ENCODE measurements around the gene NUTM1. TPM values are rescaled to one million over a fixed set of nuclear protein-coding genes. Genes with fewer than 3 reads are reported as not detected.

NUTM1 gene
- total RNA-seq, 4 donors from 2014 or later: 0.10 TPM; not detected in 3

DNA sequence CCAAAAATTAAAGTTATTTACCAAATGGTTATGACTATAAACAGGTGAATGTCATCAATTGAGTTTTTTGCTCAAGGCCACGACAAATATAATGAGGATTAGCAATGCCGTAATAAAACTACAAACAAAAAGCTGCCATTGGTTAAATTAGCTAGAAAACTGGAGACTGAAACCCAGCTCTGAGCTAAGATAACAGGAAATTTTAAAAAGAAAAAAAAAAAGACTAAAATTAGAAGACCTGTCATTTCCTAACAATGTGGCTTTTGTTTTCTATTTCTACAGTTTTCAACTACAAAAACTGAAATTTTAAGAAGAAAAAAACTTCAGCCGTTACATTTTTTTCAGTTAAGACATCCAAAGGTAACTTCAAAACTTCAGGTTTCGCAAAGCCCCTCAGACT, 15.2 kb upstream of the NUTM1 start:
- H3K27ac ChIP-seq: no peak overlapping the region
- TF ChIP-seq POLR2A (IDR thresholded peaks at IDR 0.05) (no peak), POLR2AphosphoS5 (IDR thresholded peaks at IDR 0.05) (no peak)
- no peaks in the 10 kb centered on the region for H3K9me3 ChIP-seq

DNA sequence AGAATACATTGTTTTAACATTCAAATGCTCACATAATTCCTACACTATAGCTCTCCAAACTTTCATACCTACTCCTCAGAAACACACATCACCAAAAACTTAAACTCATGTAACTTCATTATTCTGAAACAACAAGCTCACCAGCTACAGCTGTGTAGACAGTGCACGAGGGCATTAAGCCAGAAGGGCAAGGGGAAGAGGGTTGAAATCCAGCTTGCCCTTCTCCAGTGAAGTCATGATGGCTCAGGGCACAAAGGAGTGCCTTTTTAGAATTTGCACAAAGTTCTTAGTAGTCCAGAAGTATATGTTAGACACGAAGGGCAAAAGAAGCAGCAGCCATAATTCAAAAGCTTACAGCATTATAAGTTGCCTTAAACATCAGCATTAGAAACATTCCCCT, 14.1 kb upstream of the NUTM1 start:
- WGBS: 64% methylated on average over 2 of the region's 2 CpGs
- DNase-seq (ENCODE audit: low spot score in 2 of 2): no peak
- Histone ChIP-seq H3K4me3 (no peak overlapping the region), H3K9me3 (no peaks in the 10 kb centered on the region), H3K27ac (no peak overlapping the region), H3K36me3 (no peaks in the 10 kb centered on the region), H3K27me3 (no peaks in the 10 kb centered on the region), H3K4me1 (no peaks in the 10 kb centered on the region)
- TF ChIP-seq POLR2A (IDR thresholded peaks at IDR 0.05) (no peak), POLR2AphosphoS5 (IDR thresholded peaks at IDR 0.05) (no peak), EP300 (IDR thresholded peaks at IDR 0.05) (no peak)
- TF ChIP-seq, protein P1, sequence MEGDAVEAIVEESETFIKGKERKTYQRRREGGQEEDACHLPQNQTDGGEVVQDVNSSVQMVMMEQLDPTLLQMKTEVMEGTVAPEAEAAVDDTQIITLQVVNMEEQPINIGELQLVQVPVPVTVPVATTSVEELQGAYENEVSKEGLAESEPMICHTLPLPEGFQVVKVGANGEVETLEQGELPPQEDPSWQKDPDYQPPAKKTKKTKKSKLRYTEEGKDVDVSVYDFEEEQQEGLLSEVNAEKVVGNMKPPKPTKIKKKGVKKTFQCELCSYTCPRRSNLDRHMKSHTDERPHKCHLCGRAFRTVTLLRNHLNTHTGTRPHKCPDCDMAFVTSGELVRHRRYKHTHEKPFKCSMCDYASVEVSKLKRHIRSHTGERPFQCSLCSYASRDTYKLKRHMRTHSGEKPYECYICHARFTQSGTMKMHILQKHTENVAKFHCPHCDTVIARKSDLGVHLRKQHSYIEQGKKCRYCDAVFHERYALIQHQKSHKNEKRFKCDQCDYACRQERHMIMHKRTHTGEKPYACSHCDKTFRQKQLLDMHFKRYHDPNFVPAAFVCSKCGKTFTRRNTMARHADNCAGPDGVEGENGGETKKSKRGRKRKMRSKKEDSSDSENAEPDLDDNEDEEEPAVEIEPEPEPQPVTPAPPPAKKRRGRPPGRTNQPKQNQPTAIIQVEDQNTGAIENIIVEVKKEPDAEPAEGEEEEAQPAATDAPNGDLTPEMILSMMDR (IDR thresholded peaks at IDR 0.05): no peak

More for the DNA sequence above, 15.2 kb upstream of the NUTM1 start:
- no peak overlapping the region for H3K4me3 ChIP-seq
- DNase-seq (ENCODE audit: low spot score in 2 of 2): no peak
- no peaks in the 10 kb centered on the region for H3K27me3 ChIP-seq
- 84% methylated on average over 4 of the region's 4 CpGs for WGBS
- H3K4me1 ChIP-seq: no peaks in the 10 kb centered on the region
- no peaks in the 10 kb centered on the region for H3K36me3 ChIP-seq

DNA sequence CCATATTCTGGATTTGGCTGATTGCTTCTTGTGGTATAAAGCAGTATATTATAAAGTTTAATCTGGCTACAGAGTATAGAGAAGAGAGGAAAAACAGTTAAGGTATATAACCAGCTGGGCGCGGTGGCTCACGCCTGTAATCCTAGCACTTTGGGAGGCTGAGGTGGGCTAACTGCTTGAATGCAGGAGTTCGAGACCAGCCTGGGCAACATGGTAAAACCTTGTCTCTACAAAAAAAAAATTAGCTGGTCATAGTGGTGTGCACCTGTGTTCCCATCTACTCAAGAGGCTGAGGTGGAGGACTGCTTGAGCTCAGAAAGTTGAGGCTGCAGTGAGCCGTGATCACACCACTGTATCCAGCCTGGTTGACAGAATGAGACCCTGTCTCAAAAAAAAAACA, 12.8 kb upstream of the NUTM1 start:
- Histone ChIP-seq H3K36me3 (no peaks in the 10 kb centered on the region), H3K27ac (no peak overlapping the region), H3K27me3 (no peaks in the 10 kb centered on the region), H3K9me3 (no peaks in the 10 kb centered on the region), H3K4me1 (peaks cover 7% of the 10 kb centered on the region), H3K4me3 (no peak overlapping the region)
- DNase-seq (ENCODE audit: low spot score in 2 of 2): no peak
- TF ChIP-seq POLR2AphosphoS5 (IDR thresholded peaks at IDR 0.05) (no peak), POLR2A (IDR thresholded peaks at IDR 0.05) (no peak)
- WGBS: 94% methylated on average over 5 of the region's 5 CpGs

GRCh38 chr15:34331809-34332208, 11.3 kb upstream of the NUTM1 start:
- Histone ChIP-seq H3K27me3 (no peaks in the 10 kb centered on the region), H3K27ac (no peak overlapping the region), H3K9me3 (no peaks in the 10 kb centered on the region), H3K4me3 (no peak overlapping the region), H3K36me3 (no peaks in the 10 kb centered on the region), H3K4me1 (peaks cover 20% of the 10 kb centered on the region)
- no peak for DNase-seq (ENCODE audit: low spot score in 2 of 2)
- WGBS: 69% methylated on average over 2 of the region's 2 CpGs
- TF ChIP-seq, protein P1 (IDR thresholded peaks at IDR 0.05): no peak
- TF ChIP-seq POLR2A (IDR thresholded peaks at IDR 0.05) (no peak), EP300 (IDR thresholded peaks at IDR 0.05) (no peak), POLR2AphosphoS5 (IDR thresholded peaks at IDR 0.05) (no peak)

- Histone ChIP-seq H3K4me1 (peaks cover 25% of the 10 kb centered on the region), H3K36me3 (no peaks in the 10 kb centered on the region), H3K27ac (no peak overlapping the region), H3K27me3 (no peaks in the 10 kb centered on the region), H3K4me3 (no peak overlapping the region), H3K9me3 (no peaks in the 10 kb centered on the region)
- no peak for DNase-seq (ENCODE audit: low spot score in 2 of 2)
- 98% methylated on average over 6 of the region's 6 CpGs for WGBS
- TF ChIP-seq, protein P1 (IDR thresholded peaks at IDR 0.05): no peak
- TF ChIP-seq EP300 (IDR thresholded peaks at IDR 0.05) (no peak), POLR2AphosphoS5 (IDR thresholded peaks at IDR 0.05) (no peak), POLR2A (IDR thresholded peaks at IDR 0.05) (no peak)
These were observed 10.5 kb upstream of the NUTM1 start for GRCh38 chr15:34332553-34333120.

DNA sequence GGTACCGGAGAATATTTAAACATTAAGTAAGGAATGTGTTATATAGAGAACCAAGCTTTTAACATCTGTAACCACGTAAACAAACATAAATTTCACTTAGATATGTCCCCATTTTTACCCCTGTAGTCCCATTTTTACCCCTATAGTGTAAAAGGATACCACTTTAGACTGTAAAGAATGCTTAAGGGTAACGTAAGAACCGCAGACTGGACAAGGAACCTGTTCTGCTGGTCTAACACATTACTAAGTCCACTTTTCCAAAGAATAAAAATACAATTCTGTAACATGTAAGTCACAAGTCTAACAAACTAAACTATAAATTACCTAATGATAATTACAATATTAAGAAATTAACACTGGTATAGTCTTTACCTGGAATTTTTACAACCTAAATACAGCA, 8.4 kb upstream of the NUTM1 start:
- Histone ChIP-seq H3K27me3 (no peaks in the 10 kb centered on the region), H3K4me1 (peaks cover 36% of the 10 kb centered on the region), H3K4me3 (no peak overlapping the region), H3K36me3 (no peaks in the 10 kb centered on the region), H3K27ac (no peak overlapping the region), H3K9me3 (no peaks in the 10 kb centered on the region)
- WGBS: 79% methylated on average over 4 of the region's 4 CpGs
- TF ChIP-seq EP300 (IDR thresholded peaks at IDR 0.05) (no peak), POLR2AphosphoS5 (IDR thresholded peaks at IDR 0.05) (no peak), POLR2A (IDR thresholded peaks at IDR 0.05) (no peak)
- TF ChIP-seq, protein P1 (IDR thresholded peaks at IDR 0.05): no peak
- no peak for DNase-seq (ENCODE audit: low spot score in 2 of 2)
